KOPT-K1 (cell line): ENCODE results near the gene MFN2.
"Not testable (repeated sequence)": the region's sequence is repeated elsewhere in the genome, so short reads cannot be mapped to it uniquely, and the experiment has no call there.

Source experiments
- H3K27ac ChIP-seq: fragments of 200-600 bp; sonication (generic); 2 replicates; pipeline ENCODE4 v1.5.1; 2016; ENCODE audit warnings: antibody characterized with exemption, mild to moderate bottlenecking, low read depth, low read length; ENCODE audit not compliant: poor library complexity, severe bottlenecking
- H3K36me3 ChIP-seq: fragments of 200-600 bp; sonication (generic); 2 replicates; pipeline ENCODE4 v1.5.1; 2017; ENCODE audit warnings: antibody characterized with exemption, mild to moderate bottlenecking, low read length, moderate library complexity; ENCODE audit not compliant: insufficient read depth
- H3K9me3 ChIP-seq: fragments of 200-600 bp; sonication (generic); 2 replicates; pipeline ENCODE4 v1.5.1; 2017; ENCODE audit warnings: antibody characterized with exemption, low read length, mild to moderate bottlenecking; ENCODE audit not compliant: insufficient read depth, poor library complexity, severe bottlenecking

Gene MFN2

GRCh38 chr1:12037486-12038355 lies 57.5 kb downstream of the MFN2 start:
- no peak overlapping the region for H3K27ac ChIP-seq
- no peaks in the 10 kb centered on the region for H3K36me3 ChIP-seq
- no peaks in the 10 kb centered on the region for H3K9me3 ChIP-seq

GRCh38 chr1:12038356-12039163 lies 58.3 kb downstream of the MFN2 start:
- no peaks in the 10 kb centered on the region for H3K9me3 ChIP-seq
- no peaks in the 10 kb centered on the region for H3K36me3 ChIP-seq
- no peak overlapping the region for H3K27ac ChIP-seq

- Histone ChIP-seq H3K27ac (no peak overlapping the region), H3K36me3 (no peaks in the 10 kb centered on the region), H3K9me3 (no peaks in the 10 kb centered on the region)
Observed at GRCh38 chr1:12039164-12039525, 58.9 kb downstream of the MFN2 start.

GRCh38 chr1:12039824-12040456 lies 59.7 kb downstream of the MFN2 start:
- H3K36me3 ChIP-seq, H3K9me3 ChIP-seq, H3K27ac ChIP-seq: not testable (repeated sequence)

GRCh38 chr1:12040457-12041051 lies 60.3 kb downstream of the MFN2 start:
- Histone ChIP-seq H3K27ac (no peak overlapping the region), H3K36me3 (no peaks in the 10 kb centered on the region), H3K9me3 (no peaks in the 10 kb centered on the region)

GRCh38 chr1:12044187-12044877 lies 64.1 kb downstream of the MFN2 start:
- not testable (repeated sequence) for H3K9me3 ChIP-seq, H3K36me3 ChIP-seq, H3K27ac ChIP-seq

GRCh38 chr1:12046749-12047119 lies 66.5 kb downstream of the MFN2 start:
- no peaks in the 10 kb centered on the region for H3K36me3 ChIP-seq
- H3K9me3 ChIP-seq, result no peaks in the 10 kb centered on the region
- H3K27ac ChIP-seq, result no peak overlapping the region

- Histone ChIP-seq H3K9me3 (no peaks in the 10 kb centered on the region), H3K27ac (no peak overlapping the region), H3K36me3 (no peaks in the 10 kb centered on the region)
Observed at GRCh38 chr1:12047120-12047876, 67.1 kb downstream of the MFN2 start.

- Histone ChIP-seq H3K36me3 (no peaks in the 10 kb centered on the region), H3K9me3 (no peaks in the 10 kb centered on the region), H3K27ac (no peak overlapping the region)
Observed at GRCh38 chr1:12048372-12048771, 68.1 kb downstream of the MFN2 start.

GRCh38 chr1:12049616-12050015 lies 69.4 kb downstream of the MFN2 start:
- Histone ChIP-seq H3K36me3 (no peaks in the 10 kb centered on the region), H3K27ac (no peak overlapping the region), H3K9me3 (no peaks in the 10 kb centered on the region)

- no peaks in the 10 kb centered on the region for H3K36me3 ChIP-seq
- no peak overlapping the region for H3K27ac ChIP-seq
- H3K9me3 ChIP-seq, result no peaks in the 10 kb centered on the region
Observed at GRCh38 chr1:12051361-12051760, 71.1 kb downstream of the MFN2 start.

GRCh38 chr1:12052008-12052573 lies 71.8 kb downstream of the MFN2 start:
- no peaks in the 10 kb centered on the region for H3K9me3 ChIP-seq
- no peaks in the 10 kb centered on the region for H3K36me3 ChIP-seq
- H3K27ac ChIP-seq, result no peak overlapping the region

- no peaks in the 10 kb centered on the region for H3K36me3 ChIP-seq
- no peaks in the 10 kb centered on the region for H3K9me3 ChIP-seq
- H3K27ac ChIP-seq, result no peak overlapping the region
Observed at GRCh38 chr1:12052997-12053686, 72.9 kb downstream of the MFN2 start.
